Activated CD4-positive, alpha-beta T cell treated with anti-CD3 and anti-CD28 coated beads for 48 hours (primary cell): ENCODE results near the gene TTC28.
"Not testable (repeated sequence)": the region's sequence is repeated elsewhere in the genome, so short reads cannot be mapped to it uniquely, and the experiment has no call there.

Experiments
- DNase-seq: peaks from one replicate; pipeline ENCODE4 v3.0.0-alpha.2; 2020

TTC28 gene

DNA sequence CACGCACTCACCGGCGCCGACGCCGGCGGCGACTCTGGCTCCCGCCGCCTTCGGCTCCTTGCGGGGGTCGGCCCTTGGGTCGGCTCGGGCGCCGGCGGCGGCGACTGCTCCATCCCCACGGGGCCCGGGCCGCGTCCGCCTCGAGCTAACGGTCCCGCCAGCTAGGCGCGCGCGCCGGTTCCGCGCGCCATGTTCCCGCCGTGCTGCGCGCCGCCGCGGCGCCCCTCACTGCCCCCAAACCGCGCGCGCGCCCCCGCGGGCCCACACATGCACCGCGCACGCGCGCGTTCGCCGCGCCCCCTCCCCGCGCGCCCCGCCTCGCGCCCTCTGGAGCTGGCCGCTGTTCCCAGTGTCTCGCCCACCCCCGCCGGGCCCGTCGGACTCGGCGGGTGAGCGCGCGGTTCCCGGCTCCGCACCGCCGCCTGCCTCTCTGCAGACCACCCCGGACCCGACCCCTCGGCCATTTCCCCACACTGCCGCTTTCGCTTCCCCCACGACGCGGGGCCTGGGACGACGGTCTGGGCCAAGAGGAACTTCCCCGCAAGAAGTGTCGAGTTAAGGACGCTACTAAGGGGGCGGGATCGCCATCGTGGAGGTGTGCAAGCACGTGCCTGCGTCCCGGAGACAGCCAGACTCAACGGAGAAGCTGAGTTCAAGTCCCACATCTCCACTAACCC is at the start of gene TTC28:
TTC28 (minus strand) TSS at position 230 of the 677 bp plus-strand sequence; CDS start at position 113, 117 bp downstream.
- DNase-seq = peak; percentile 28

GRCh38 chr22:28728621-28729313 is 49.1 kb upstream of the TTC28 start:
- DNase-seq = no peak

DNA sequence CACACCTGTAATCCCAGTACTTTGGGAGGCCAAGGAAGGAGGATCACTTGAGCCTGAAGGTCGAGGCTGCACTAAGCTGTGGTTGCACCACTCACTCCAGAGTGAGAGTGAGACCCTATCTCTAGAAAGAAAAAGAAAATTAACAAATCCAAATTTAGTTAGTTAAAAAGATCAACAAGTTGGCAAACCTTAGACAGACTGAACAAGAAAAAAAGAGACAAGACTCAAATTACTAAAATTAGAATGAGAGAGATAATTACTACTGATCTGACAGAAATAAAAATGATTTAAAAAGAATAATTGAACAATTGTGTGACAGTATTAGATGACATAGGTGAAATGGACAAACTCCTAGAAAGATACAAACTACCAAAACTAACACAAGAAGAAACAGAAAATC is 48.4 kb upstream of the TTC28 start:
- no peak for DNase-seq

DNA sequence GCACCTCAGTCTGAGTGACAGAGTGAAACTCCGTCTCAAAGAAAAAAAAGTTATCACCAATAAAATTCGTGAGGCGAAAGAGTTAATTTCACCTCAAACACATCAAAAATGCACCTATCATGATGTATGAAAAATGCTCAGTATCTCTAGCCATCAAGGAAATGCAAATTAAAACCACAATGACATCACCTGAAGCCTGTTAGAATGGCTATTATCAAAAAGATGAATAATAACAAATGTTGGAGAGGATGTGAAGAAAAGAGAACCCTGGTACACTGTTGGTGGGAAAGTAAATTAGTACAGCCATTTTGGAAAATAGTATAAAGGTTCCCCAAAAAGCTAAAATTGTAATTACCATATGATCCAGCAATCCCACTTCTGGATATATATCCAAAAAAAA is 38.4 kb upstream of the TTC28 start:
- DNase-seq = no peak

DNA sequence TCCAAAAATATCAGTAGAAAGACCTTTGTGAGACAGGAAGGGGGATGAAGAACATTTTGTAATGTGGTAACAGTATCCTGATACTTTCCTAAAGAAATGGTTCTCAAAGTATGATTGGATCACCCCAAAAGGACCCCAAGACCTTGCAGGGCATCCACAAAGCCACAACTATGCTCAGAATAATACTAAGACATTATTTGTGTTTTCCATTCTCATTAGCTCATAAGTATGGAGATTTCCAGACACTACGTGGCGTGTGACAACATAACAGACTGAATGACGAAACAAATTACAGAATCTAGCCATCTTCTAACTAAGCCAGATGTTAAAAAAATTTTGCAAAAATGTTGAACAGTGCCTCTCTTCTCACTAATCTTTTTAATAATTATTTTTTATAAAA is 37.0 kb upstream of the TTC28 start:
- DNase-seq = no peak

DNA sequence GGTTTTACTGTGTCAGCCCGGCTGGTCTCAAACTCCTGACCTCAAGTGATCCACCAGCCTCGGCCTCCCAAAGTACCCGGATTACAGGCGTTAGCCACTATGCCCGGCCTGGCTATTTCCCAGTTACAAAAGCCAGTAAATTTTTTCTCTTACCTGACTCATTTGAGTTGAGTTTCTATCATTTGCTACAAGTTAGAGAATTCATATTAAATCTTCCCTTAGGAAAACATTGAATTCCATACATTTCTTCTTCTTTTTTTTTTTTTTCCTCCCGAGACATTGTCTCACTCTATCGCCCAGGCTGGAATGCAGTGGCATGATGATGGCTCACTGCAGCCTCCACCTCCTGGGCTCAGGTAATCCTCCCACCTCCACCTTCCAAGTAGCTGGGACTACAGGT is 36.0 kb upstream of the TTC28 start:
- no peak for DNase-seq

- no peak for DNase-seq
These were observed 34.5 kb upstream of the TTC28 start for GRCh38 chr22:28714043-28714628.

GRCh38 chr22:28711820-28712777 is 32.5 kb upstream of the TTC28 start:
- no peak for DNase-seq

GRCh38 chr22:28711341-28711740 is 31.7 kb upstream of the TTC28 start:
- no peak for DNase-seq

- DNase-seq = no peak
These were observed 31.0 kb upstream of the TTC28 start for GRCh38 chr22:28710576-28711191.

GRCh38 chr22:28710107-28710506 is 30.5 kb upstream of the TTC28 start:
- no peak for DNase-seq

DNA sequence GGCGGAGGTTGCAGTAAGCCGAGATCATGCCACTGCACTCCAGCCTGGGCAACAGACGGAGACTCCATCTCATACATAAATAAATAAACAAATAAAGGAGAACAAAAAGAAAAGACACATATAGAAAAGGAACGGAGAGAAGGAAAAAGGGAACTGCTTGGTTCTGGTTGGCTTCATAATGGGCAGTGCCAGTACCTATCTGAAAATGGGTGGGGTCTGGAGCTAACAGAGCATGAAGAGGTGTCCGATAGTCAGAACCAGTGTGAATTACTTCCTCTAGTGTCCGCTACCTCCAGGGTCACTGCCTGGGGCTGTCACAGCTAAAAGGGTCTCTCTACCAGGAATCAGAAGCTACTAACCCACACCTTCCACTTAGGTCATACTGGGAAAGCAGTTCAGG is 27.2 kb upstream of the TTC28 start:
- DNase-seq = no peak

DNA sequence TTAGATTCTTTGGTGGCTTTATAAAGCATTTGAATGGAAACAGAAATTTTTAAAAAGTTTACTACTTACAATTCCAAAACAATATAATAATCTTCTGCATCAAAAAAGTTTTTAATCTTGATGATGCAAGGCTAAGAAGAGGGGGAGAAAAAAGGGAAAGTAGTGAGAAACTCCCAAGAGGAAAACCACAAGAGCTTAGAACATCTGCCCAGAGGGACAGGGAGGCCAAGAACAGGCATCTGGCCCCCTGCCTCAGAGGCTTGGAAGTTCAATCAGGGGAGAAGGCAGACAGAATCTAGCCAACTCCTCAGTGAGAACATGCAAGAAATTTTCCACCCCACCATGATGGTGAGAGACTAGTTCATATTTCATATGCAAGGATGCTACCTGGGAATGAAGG is 23.8 kb upstream of the TTC28 start:
- DNase-seq = no peak

DNA sequence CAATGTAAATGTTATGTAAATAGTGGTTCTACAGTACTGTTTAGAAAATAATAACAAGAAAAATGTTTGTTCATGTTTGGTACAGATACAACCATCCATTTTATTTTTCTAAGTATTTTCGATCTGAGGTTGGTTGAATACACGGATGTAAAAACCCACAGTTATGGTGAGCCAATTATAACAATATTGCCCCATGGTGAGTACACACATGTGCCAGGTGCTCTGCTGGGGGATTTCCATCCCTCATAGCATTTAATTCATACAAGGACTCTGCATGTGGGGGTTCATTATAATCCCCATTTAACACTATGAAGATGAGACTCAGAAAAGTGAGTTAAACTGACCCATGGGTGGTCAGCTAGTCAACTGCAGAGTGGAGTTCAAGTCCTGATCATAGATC is 23.3 kb upstream of the TTC28 start:
- DNase-seq = no peak

- DNase-seq = not testable (repeated sequence)
These were observed 13.6 kb upstream of the TTC28 start for GRCh38 chr22:28693041-28693760.

DNA sequence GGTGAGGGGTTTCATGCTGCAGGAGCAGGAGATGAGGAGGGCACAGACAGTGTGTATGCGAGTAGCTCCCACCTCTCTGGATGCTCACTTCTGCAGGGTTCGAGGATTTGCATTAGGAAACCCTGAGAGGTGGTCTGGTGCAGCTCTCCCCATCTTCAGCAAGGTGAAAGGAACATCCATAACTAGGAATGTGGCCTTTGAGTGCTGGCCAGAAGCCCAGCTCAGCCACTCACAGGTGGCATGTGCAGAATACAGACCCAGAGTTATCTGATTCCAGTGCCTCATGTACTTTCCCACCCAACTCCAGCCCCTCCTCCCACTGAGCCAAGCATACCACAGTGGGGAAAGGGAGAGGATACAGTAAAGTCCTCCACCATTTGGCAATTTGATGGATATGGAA is 10.2 kb upstream of the TTC28 start:
- not testable (repeated sequence) for DNase-seq

DNA sequence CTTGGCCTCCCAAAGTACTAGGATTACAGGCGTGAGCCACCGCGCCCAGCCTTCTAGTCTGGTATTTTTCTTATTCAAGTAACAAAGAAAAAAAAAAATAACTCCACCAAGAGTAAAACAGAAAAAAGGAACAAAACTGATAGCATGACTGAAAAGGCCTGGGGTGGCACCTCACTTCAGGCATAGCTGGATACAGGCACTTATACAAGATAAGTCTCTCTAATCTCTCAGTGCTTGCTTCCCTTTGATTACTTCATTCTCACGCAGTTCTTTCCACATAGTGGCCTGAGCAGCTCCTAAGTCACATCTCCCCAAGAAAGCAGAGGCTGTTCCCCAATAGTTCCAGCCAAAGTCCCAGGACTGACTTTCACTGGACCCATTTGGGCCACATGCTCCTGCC is 3.3 kb upstream of the TTC28 start:
- not testable (repeated sequence) for DNase-seq

DNA sequence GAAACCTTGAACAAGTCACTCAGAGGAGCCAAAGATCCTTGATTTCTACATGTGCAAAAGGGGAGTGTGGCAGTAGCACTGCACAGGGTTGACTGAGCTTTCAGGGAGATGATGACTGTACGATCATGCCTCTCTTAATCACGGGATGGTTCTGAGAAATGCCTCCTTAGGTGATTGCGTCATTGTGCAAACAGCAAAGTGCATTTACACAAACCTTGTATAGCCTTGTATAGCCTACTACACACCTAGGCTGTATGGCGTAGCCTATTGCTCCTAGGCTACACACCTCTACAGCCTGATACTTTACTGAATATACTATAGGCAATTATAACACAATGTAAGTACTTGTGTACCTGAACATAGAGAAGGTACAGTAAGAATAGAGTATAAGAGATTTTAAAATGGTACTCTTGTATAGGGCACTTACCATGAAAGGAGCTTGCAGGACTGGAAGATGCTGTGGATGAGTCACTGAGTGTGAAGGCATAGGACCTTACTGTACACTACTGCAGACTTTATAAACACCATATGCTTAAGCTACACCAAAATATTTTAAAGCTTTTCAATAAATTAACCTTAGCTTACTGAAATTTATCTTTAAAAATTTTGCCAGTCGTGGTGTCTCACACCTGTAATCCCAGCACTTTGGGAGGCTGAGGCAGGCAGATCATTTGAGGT is 1.3 kb upstream of the TTC28 start:
- DNase-seq = not testable (repeated sequence)

DNA sequence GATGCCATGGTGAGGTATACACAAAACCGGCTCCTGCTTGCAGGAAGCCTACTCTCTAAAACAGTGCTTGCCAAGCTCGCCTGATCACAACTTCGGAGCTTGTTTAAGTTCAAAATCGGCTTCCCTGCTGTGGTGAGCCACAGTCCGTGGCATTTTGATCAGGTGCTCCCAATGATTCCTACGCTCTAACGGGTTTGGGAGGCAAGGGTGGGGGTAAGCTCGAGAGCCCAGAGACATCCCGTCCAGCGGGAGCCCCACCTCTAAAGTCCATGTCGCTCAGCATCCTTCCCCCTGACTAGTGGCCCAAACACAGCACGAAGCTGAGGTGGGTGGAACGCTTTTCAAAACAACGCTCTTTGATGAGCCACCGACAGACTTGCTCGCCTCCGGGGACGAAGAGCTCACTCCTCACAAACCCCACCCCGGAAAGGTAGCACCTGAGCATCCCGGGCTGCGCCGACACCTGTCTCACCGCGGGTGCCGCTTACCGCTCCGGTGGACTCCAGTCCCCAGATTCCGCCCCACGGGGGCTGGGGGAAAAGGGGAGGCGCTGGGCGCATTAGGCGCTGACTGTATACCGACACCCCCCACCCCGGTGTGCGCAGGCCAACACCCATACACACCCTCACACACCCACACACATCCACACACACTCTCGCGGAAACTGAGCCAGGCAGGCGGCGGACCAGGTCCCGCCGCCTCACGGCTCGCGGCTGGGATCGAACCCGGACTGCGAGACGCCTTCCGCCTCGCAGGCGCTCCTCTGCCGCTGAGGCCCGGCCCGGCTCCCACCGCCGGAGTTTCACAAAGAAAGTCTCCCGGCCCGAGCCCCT is 646 bp downstream of the TTC28 start:
- DNase-seq = peak; percentile 18

- not testable (repeated sequence) for DNase-seq
These were observed 1.5 kb downstream of the TTC28 start for GRCh38 chr22:28678170-28678569.
